ENCODE results near the gene LGR6.

- TF ChIP-seq CTCF (IDR thresholded peaks at IDR 0.05; ENCODE audit: low read depth, low read length) (no peak), MAX (IDR thresholded peaks at IDR 0.05; ENCODE audit: low read depth, low read length) (no peak), POLR2A (IDR thresholded peaks at IDR 0.05; ENCODE audit: extremely low read depth, insufficient read length) (no peak), MYC (IDR thresholded peaks at IDR 0.05; ENCODE audit: low read depth, low read length) (no peak)
Observed at GRCh38 chr1:202320081-202320405, 126.4 kb downstream of the LGR6 start.

Measured in NB4 (cell line).